HG03060 (cell line): ENCODE measurements around the gene TRIM69.
"Not testable (repeated sequence)": the region's sequence is repeated elsewhere in the genome, so short reads cannot be mapped to it uniquely, and the experiment has no call there.

Experiments used
- ATAC-seq: cut with Tn5 transposase; IDR thresholded peaks from one replicate; pipeline ENCODE4 v1.9.1; 2021; ENCODE audit warnings: low read depth, moderate number of reproducible peaks; ENCODE audit not compliant: unreplicated experiment

TRIM69 gene

GRCh38 chr15:44738340-44738984 lies 2.1 kb downstream of the TRIM69 start:
- ATAC-seq = no peak

- ATAC-seq = not testable (repeated sequence)
Observed at GRCh38 chr15:44739222-44739847, 3.0 kb downstream of the TRIM69 start.

DNA sequence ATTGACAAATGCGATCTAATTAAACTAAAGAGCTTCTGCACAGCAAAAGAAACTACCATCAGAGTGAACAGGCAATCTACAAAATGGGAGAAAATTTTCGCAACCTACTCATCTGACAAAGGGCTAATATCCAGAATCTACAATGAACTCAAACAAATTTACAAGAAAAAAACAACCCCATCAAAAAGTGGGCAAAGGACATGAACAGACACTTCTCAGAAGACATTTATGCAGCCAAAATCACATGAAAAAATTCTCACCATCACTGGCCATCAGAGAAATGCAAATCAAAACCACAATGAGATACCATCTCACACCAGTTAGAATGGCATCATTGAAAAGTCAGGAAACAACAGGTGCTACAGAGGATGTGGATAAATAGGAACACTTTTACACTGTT lies 7.1 kb downstream of the TRIM69 start:
- not testable (repeated sequence) for ATAC-seq

- ATAC-seq = no peak
Observed at GRCh38 chr15:44753345-44753744, 17.0 kb downstream of the TRIM69 start.

GRCh38 chr15:44763187-44763586 lies 26.9 kb downstream of the TRIM69 start:
- ATAC-seq = no peak

DNA sequence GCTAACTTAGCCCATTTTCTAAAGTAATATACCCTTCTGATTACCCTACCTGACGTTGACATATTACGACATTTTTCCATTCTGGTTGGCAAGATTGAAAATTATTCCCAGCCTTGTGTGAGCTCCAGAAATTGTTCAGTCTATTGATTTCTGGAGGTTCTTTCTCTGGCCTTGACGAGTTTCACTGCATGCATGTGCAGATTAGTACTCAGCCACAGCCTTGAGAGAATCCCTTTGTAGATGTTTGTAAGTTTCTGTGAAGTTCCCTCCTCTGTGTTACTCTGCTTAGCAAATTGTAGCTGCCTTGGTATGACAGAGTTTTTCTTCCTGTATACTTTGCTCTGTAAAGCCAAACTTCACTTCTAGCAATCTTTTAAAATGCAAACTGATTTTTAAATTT lies 27.5 kb downstream of the TRIM69 start:
- no peak for ATAC-seq

DNA sequence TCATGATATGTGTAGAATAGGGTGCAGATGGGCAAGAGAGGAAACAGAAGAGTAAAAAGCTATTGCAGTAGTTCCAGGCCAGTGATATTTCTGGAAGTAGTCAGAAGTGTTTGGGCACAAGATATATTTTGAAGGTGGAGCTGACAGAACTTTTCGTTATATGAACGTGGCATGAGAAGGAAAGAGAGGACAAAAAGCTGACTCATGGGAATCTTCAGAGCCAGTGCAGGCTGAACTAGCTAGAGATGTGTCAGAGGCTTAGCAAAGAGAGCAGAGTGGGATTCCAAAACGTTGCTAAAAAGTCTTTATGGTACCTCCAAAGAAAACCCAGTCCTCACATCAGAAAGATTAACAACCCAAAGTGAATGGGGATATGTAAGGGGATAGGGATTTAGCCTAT lies 28.7 kb downstream of the TRIM69 start:
- no peak for ATAC-seq

GRCh38 chr15:44769521-44769920 lies 33.2 kb downstream of the TRIM69 start:
- no peak for ATAC-seq

GRCh38 chr15:44770715-44771114 lies 34.4 kb downstream of the TRIM69 start:
- ATAC-seq = not testable (repeated sequence)

DNA sequence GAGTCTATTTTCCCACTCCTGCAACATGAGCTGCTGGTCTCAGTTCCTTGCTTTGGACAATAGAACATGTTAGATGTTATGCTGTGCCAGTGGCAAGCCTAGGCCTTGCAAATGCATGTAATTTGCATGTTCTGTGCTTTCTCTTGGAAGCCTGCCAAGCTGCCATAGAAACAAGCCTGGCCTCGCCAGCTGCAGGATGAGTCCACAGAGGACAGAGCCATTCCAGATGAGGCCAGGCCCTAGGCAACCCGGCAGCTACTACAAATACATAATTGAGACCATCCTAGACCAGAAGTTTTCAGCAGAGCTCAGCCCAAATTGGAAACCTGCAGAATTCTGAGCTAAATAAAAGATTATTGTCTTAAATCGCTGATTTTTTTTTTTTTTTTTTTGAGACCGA lies 39.6 kb downstream of the TRIM69 start:
- no peak for ATAC-seq

DNA sequence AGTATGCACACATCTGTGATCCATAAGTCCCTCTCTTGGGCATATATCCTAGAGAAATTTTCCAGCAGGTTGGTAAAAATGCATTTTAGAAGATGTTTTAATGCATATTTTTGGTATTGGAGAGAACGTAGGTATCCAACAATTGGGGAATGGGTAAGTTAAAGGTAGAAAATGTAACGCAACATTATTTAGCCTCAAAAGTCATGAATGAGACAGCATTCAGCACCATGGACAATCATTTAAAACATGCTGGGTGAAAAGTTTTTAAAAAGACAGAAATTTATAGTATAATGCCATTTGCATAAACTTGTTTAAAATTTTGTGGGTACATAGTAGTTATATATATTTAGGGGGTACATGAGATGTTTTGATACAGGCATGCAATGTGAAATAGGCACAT lies 43.4 kb downstream of the TRIM69 start:
- no peak for ATAC-seq

DNA sequence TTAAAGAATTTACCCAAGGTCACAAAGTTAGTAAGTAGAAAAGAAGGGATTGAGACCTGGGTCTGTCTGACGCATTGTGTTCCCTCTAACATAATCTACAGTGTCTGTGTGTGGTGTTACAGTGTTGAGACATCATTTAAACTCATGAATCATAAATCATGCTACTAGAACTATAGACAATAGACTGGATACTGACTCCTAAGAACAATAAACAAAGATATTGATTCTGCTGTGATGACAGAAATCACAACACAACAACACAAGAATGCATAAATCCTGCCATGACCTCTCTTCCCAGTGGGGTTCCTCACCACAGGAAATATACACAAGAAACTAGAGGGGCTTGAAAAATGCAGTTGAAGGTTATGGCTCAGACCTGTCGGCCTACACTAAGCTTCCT lies 44.3 kb downstream of the TRIM69 start:
- no peak for ATAC-seq

DNA sequence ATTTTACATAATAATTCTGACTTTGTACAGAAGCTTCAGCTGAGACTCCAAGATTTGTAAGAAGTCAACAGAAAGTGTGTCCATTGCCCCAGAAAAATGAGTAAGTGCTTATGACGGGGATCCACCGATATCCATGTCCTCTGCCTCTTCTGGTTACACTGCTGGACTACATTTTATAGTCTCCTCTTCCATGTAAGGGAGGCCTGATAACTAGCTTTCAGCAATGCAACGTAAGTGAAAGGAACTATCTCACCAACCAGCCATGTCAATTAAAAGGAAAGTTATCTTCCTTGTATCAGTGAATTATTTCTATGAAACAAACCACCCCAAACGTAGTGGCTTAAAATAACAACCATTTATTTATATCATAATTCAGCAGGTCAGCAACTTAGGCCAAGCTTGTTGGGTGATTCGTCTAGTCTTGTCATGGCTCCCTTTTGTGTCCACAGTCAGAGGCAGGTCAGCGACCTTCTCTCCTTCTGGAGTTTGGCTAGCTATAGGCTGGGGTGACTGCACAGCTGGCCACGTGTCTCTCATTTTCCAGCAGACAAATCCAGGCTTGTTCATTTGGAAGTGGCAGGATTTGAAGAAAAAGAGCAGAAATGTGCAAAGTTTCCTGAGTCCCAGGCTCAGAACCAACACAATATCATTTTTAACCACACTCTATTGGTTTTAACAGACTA lies 44.9 kb downstream of the TRIM69 start:
- ATAC-seq = no peak

GRCh38 chr15:44782516-44782915 lies 46.2 kb downstream of the TRIM69 start:
- no peak for ATAC-seq

DNA sequence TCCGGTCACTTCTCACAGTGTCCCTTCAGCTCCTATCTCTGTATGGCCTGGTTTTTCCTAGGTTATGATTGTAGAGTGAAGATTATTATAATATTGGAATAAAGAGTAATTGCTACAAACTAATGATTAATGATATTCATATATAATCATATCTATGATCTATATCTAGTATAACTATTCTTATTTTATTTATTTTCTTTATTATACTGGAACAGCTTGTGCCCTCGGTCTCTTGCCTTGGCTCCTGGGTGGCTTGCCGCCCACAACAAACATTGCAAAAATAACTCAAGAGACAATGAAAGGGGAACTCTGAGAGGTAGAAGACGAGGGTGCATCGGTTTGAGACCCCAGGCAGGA lies 48.6 kb downstream of the TRIM69 start:
- ATAC-seq = not testable (repeated sequence)

DNA sequence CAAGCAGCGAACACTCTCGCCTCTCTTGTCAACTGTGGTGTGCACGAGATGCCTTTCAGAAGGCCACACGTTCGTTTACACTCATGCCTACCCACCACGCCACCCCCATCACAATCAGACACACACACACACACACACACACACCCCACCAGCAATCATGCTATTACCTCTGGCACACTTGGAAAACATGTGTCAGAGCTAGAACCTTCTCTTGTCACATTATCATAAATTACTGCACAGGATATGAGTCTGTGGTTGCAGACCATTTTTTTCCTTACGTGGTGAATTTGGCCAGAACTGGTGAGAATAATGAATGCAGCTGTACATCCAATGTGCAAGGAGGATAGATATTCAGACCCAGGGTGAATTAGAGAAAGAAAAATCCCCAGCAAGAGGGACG lies 52.4 kb downstream of the TRIM69 start:
- ATAC-seq = no peak

GRCh38 chr15:44790215-44790614 lies 53.9 kb downstream of the TRIM69 start:
- no peak for ATAC-seq

DNA sequence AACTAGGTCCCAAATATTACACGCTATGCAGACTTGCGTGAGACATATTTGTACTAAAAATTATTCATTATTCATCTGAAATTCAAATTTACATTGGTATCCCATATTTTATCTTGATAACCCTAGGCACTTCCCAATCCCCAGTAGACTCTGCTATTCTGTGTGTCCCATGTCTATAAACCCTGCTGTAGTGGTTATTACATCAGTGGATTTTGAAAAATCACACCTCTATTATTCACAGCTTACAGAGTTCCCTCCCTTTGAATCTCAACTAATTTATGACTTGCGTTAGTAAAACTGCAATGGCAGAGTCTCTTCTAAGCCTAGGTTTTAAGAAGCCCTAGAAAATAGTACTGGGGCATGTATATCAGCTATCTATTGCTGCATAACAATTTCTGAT lies 54.3 kb downstream of the TRIM69 start:
- no peak for ATAC-seq

- no peak for ATAC-seq
Observed at GRCh38 chr15:44792715-44793114, 56.4 kb downstream of the TRIM69 start.

DNA sequence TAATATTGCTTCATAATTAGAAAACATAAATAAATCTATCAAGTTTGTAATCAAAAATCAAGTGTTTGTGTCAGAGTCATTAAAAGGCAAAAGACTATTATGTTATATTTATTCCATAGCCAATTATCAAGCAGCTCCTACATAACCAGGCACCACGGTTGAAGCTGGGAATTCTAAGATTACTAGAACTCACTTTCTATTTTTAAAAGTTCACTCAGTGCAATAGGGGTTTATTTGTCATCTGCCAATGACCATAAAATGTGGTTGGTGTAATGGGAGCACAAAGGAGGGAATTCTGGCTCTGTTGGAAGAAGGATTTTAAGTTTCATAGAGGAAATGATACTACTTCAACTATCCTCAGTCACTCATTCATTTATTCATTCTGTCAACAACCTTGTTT lies 57.7 kb downstream of the TRIM69 start:
- no peak for ATAC-seq

DNA sequence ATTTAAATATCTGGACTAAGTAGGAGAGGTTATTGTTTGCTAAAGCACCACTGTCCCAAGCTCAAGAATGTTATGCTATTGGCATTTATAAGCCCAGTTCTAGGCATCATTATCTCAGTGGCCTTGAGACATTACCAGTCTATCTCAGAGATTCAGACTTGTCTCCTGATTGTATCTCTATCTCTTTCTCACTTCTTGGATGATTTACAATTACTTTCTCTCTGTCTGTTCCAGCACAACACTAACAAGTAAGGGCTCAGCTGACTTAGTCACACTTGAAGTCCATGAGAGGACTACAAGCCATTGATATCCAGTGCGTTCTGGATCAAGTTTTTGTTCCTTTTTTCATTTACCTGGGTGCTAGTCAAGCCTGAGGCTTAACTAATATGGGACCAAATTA lies 60.2 kb downstream of the TRIM69 start:
- ATAC-seq = no peak

- ATAC-seq = no peak
Observed at GRCh38 chr15:44798826-44799225, 62.5 kb downstream of the TRIM69 start.
